H9 (cell line): ENCODE results near the gene ZNF76. TPM values are rescaled to one million over a fixed set of nuclear protein-coding genes. Genes with fewer than 3 reads are reported as not detected.

Source experiments
- DNase-seq: peaks from one replicate; pipeline ENCODE4 v3.0.0-alpha.2; 2017
- H2AFZ ChIP-seq: one replicate; pipeline ENCODE4 v1.6.1; 2013; ENCODE audit warnings: mild to moderate bottlenecking, low read length, control low read depth, moderate library complexity
- H2AK5ac ChIP-seq: 2 replicates; pipeline ENCODE4 v1.6.1; 2013; ENCODE audit warnings: low read length, control low read depth, mixed read lengths; ENCODE audit not compliant: insufficient read length
- H2BK120ac ChIP-seq: one replicate; pipeline ENCODE4 v1.6.1; 2013; ENCODE audit warnings: low read depth, mild to moderate bottlenecking, low read length, control low read depth, inconsistent platforms; ENCODE audit not compliant: poor library complexity, severe bottlenecking
- H2BK12ac ChIP-seq: 2 replicates; pipeline ENCODE4 v1.6.1; 2013; ENCODE audit warnings: low read length, control low read depth, mixed read lengths, low read depth; ENCODE audit not compliant: insufficient read length
- H2BK15ac ChIP-seq: 2 replicates; pipeline ENCODE4 v1.6.1; 2013; ENCODE audit warnings: low read depth, low read length, control low read depth
- H2BK20ac ChIP-seq: one replicate; pipeline ENCODE4 v1.6.1; 2013; ENCODE audit warnings: low read depth, mild to moderate bottlenecking, low read length, control low read depth, inconsistent platforms; ENCODE audit not compliant: poor library complexity, severe bottlenecking
- H2BK5ac ChIP-seq: 2 replicates; pipeline ENCODE4 v1.6.1; 2013; ENCODE audit warnings: low read length, control low read depth, mixed read lengths; ENCODE audit not compliant: insufficient read length
- H3K14ac ChIP-seq: 2 replicates; pipeline ENCODE4 v1.6.1; 2013; ENCODE audit warnings: low read length, control low read depth; ENCODE audit not compliant: insufficient read depth
- H3K18ac ChIP-seq: 2 replicates; pipeline ENCODE4 v1.6.1; 2013; ENCODE audit warnings: low read depth, mild to moderate bottlenecking, mixed read lengths, low read length, control low read depth; ENCODE audit not compliant: insufficient read length
- H3K23ac ChIP-seq: 2 replicates; pipeline ENCODE4 v1.6.1; 2013; ENCODE audit warnings: low read length, control low read depth, mixed read lengths, low read depth; ENCODE audit not compliant: insufficient read length
- H3K23me2 ChIP-seq: 2 replicates; pipeline ENCODE4 v1.6.1; 2013; ENCODE audit warnings: low read depth, mild to moderate bottlenecking, mixed read lengths, low read length, control low read depth; ENCODE audit not compliant: insufficient read length, poor library complexity, severe bottlenecking
- H3K27ac ChIP-seq: 2 replicates; pipeline ENCODE4 v1.5.1; 2013; ENCODE audit warnings: low read length, control low read depth, mixed read lengths, low read depth; ENCODE audit not compliant: insufficient read length
- H3K27me3 ChIP-seq: 2 replicates; pipeline ENCODE4 v1.6.1; 2013; ENCODE audit warnings: low read length, control low read depth, inconsistent platforms; ENCODE audit not compliant: insufficient read depth
- H3K4ac ChIP-seq: 2 replicates; pipeline ENCODE4 v1.6.1; 2013; ENCODE audit warnings: low read depth, mild to moderate bottlenecking, control low read depth, inconsistent platforms, low read length, moderate library complexity
- H3K4me1 ChIP-seq: 2 replicates; pipeline ENCODE4 v1.6.1; 2013; ENCODE audit warnings: low read length, control low read depth, inconsistent platforms; ENCODE audit not compliant: insufficient read depth
- H3K4me2 ChIP-seq: 2 replicates; pipeline ENCODE4 v1.6.1; 2013; ENCODE audit warnings: low read length, control low read depth, mixed read lengths; ENCODE audit not compliant: insufficient read length, insufficient read depth
- H3K56ac ChIP-seq: 2 replicates; pipeline ENCODE4 v1.6.1; 2013; ENCODE audit warnings: low read depth, mild to moderate bottlenecking, mixed read lengths, low read length, control low read depth; ENCODE audit not compliant: insufficient read length
- H3K79me1 ChIP-seq: 2 replicates; pipeline ENCODE4 v1.6.1; 2013; ENCODE audit warnings: low read depth, mild to moderate bottlenecking, moderate library complexity, low read length, control low read depth, inconsistent platforms; ENCODE audit not compliant: insufficient read depth, poor library complexity, severe bottlenecking
- H3K79me2 ChIP-seq: 2 replicates; pipeline ENCODE4 v1.6.1; 2013; ENCODE audit warnings: low read length, control low read depth, inconsistent platforms; ENCODE audit not compliant: insufficient read depth
- H3K9ac ChIP-seq: 2 replicates; pipeline ENCODE4 v1.6.1; 2013; ENCODE audit warnings: low read length, control low read depth, mixed read lengths; ENCODE audit not compliant: insufficient read length; ENCODE audit errors: extremely low read depth
- H3K9me3 ChIP-seq: one replicate; pipeline ENCODE4 v1.6.1; 2013; ENCODE audit warnings: low read depth, low read length, inconsistent platforms; ENCODE audit not compliant: control insufficient read depth
- H3T11ph ChIP-seq: one replicate; pipeline ENCODE4 v1.6.1; 2013; ENCODE audit warnings: mild to moderate bottlenecking, low read length, control low read depth, inconsistent platforms
- H4K20me1 ChIP-seq: one replicate; pipeline ENCODE4 v1.6.1; 2013; ENCODE audit not compliant: control insufficient read depth, insufficient read length, insufficient read depth
- H4K5ac ChIP-seq: 2 replicates; pipeline ENCODE4 v1.6.1; 2013; ENCODE audit warnings: low read depth, mild to moderate bottlenecking, mixed read lengths, low read length, control low read depth; ENCODE audit not compliant: insufficient read length
- H4K8ac ChIP-seq: replicated peaks from 2 replicates; pipeline ENCODE4 v1.6.1; 2013; ENCODE audit warnings: low read length, control low read depth, mixed read lengths, low read depth; ENCODE audit not compliant: insufficient read length
- H4K91ac ChIP-seq: 2 replicates; pipeline ENCODE4 v1.6.1; 2013; ENCODE audit warnings: low read depth, mild to moderate bottlenecking, moderate library complexity, mixed read lengths, low read length, control low read depth; ENCODE audit not compliant: insufficient read length
- H3K27ac Mint-ChIP-seq, 3 experiments: 2 replicates in 2 of 3; 3 replicates in 1 of 3; pipeline ENCODE4 v1.8.0; 2020 to 2021; ENCODE audit warnings: mixed read lengths in 3 of 3, mild to moderate bottlenecking in 1 of 3, moderate library complexity in 1 of 3
- H3K27me3 Mint-ChIP-seq: 2 replicates; pipeline ENCODE4 v1.8.0; 2021; ENCODE audit warnings: low read depth, mild to moderate bottlenecking, moderate library complexity, mixed read lengths
- H3K36me3 Mint-ChIP-seq, 3 experiments: 2 replicates in 2 of 3; 3 replicates in 1 of 3; pipeline ENCODE4 v1.8.0; 2020 to 2021; ENCODE audit warnings: low read depth in 3 of 3, mixed read lengths in 3 of 3; ENCODE audit not compliant: insufficient read depth in 1 of 3
- H3K4me1 Mint-ChIP-seq, 2 experiments: 2 replicates each; pipeline ENCODE4 v1.8.0; 2020; ENCODE audit warnings: mixed read lengths in 2 of 2
- H3K4me3 Mint-ChIP-seq, 2 experiments: 2 replicates in 1 of 2; 3 replicates in 1 of 2; pipeline ENCODE4 v1.8.0; 2020 to 2021; ENCODE audit warnings: mild to moderate bottlenecking in 2 of 2, mixed read lengths in 2 of 2, moderate library complexity in 1 of 2
- H3K9me3 Mint-ChIP-seq, 2 experiments: 2 replicates in 1 of 2; 3 replicates in 1 of 2; pipeline ENCODE4 v1.8.0; 2020; ENCODE audit warnings: mild to moderate bottlenecking in 2 of 2, mixed read lengths in 2 of 2, moderate library complexity in 1 of 2
- WGBS: extraction: QIAGEN DNeasy Blood & Tissue Kit; methylation state at CpG from one replicate; pipeline ENCODE4 v1.1.7; 2013; ENCODE audit warnings: missing lambda C conversion rate, low lambda C conversion rate, mixed read lengths; ENCODE audit not compliant: insufficient read length; ENCODE audit errors: extremely low coverage; 5-methylcytosine and 5-hydroxymethylcytosine counted together
- total RNA-seq: library from RNA; stranded (reverse); gene quantifications from 2 replicates; pipeline ENCODE4 v1.2.1, GENCODE V29; 2021
- TF ChIP-seq, protein P1 (sequence below): fragments of 200-600 bp; sonication (generic); conservative IDR thresholded peaks from 3 replicates; pipeline ENCODE4 v1.8.0; 2021; ENCODE audit warnings: antibody characterized with exemption, mild to moderate bottlenecking

The ZNF76 gene
- total RNA-seq, 1 experiment from 2014 or later = 21.1 TPM

DNA sequence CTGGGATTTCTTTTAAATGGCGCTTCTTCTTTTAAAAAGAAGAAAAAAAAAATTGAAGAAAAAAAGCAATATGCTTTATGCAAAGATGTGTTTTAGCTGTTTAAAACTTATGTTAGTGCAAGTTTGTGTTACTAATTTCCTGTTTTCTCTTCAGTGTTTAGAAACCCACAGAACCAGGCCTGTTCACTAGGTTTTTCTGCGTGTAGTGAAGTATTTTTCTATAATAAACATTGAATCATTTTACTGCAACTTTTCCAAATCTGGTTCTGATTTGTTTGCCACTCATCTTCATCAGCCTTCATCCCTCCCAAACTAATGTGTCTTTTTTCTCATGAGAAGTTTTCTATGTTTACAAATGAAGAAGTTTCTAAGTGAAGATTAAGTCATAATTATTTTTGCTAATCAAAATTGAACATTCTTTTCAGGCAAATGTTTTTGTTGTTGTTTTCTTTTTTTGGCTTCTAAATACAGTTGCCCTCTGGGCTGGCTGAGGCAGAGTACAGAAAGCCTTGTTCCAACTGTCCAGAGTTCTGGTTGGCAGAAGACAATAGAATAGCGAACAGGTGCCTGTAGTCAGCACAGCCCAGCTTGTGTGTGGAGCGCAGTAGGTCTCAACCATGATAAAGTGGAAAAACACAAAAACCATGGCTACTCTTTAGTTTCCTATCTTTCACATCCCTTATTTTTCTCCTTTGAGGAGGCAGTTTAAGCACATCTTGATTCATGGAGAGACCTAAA, 14.5 kb downstream of the ZNF76 start:
- Histone ChIP-seq H4K8ac (no peak overlapping the region), H2BK20ac (no peak overlapping the region), H3K27ac (no peak overlapping the region), H3K27me3 (no peaks in the 10 kb centered on the region), H2BK12ac (no peak overlapping the region), H3K9me3 (no peaks in the 10 kb centered on the region), H3K4ac (no peak overlapping the region), H4K20me1 (no peaks in the 10 kb centered on the region), H2AFZ (no peak overlapping the region), H3K14ac (no peak overlapping the region), H4K91ac (no peak overlapping the region), H3K79me2 (no peaks in the 10 kb centered on the region), H2BK15ac (no peak overlapping the region), H4K5ac (no peak overlapping the region), H3K4me1 (no peaks in the 10 kb centered on the region), H2BK120ac (no peak overlapping the region), H3K4me2 (no peak overlapping the region), H3K23me2 (no peaks in the 10 kb centered on the region), H3T11ph (no peak overlapping the region), H3K56ac (no peak overlapping the region), H3K79me1 (no peaks in the 10 kb centered on the region), H3K18ac (no peak overlapping the region), H2BK5ac (no peak overlapping the region), H2AK5ac (no peak overlapping the region), H3K9ac (no peak overlapping the region), H3K23ac (no peak overlapping the region)
- TF ChIP-seq, protein P1, sequence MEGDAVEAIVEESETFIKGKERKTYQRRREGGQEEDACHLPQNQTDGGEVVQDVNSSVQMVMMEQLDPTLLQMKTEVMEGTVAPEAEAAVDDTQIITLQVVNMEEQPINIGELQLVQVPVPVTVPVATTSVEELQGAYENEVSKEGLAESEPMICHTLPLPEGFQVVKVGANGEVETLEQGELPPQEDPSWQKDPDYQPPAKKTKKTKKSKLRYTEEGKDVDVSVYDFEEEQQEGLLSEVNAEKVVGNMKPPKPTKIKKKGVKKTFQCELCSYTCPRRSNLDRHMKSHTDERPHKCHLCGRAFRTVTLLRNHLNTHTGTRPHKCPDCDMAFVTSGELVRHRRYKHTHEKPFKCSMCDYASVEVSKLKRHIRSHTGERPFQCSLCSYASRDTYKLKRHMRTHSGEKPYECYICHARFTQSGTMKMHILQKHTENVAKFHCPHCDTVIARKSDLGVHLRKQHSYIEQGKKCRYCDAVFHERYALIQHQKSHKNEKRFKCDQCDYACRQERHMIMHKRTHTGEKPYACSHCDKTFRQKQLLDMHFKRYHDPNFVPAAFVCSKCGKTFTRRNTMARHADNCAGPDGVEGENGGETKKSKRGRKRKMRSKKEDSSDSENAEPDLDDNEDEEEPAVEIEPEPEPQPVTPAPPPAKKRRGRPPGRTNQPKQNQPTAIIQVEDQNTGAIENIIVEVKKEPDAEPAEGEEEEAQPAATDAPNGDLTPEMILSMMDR = no peak
- H3K4me1 Mint-ChIP-seq = peaks cover 0 to 2% of the 10 kb centered on the region in 2 experiments; a peak in 1 of 4 replicates
- peaks cover 0 to 4% (median 2%) of the 10 kb centered on the region in 3 experiments; a peak in 2 of 7 replicates for H3K36me3 Mint-ChIP-seq
- no peaks in the 10 kb centered on the region for H3K9me3 Mint-ChIP-seq
- DNase-seq = no peak
- WGBS = no CpG with 5 or more reads among the region's 4 CpGs
- no peak overlapping the region for H3K4me3 Mint-ChIP-seq
- no peaks in the 10 kb centered on the region; the same call in none of the 2 replicates for H3K27me3 Mint-ChIP-seq
- H3K27ac Mint-ChIP-seq = no peak overlapping the region
